ENCODE data around the gene ODF4. TPM values are rescaled to one million over a fixed set of nuclear protein-coding genes. Genes with fewer than 3 reads are reported as not detected.

ODF4 gene
- total RNA-seq, 1 experiment from 2014 or later = not detected

- TF ChIP-seq EZH2 (IDR thresholded peaks at IDR 0.05; ENCODE audit: borderline replicate concordance, low read depth, low read length, poor library complexity, severe bottlenecking) = no peak
- no peak for TF ChIP-seq CTCF (conservative IDR thresholded peaks at IDR 0.05; ENCODE audit: low read depth, low read length)
- intact Hi-C loops (cut with micrococcal nuclease; ENCODE audit: unreplicated experiment) = no loop called here
- Histone ChIP-seq H3K36me3 (ENCODE audit: insufficient read depth, low read length, poor library complexity, severe bottlenecking) (no peaks in the 10 kb centered on the region), H3K4me3 (ENCODE audit: low read depth, low read length, poor library complexity, severe bottlenecking) (no peak overlapping the region), H3K9me3 (ENCODE audit: low read depth, low read length, poor library complexity, severe bottlenecking) (no peaks in the 10 kb centered on the region), H3K27ac (ENCODE audit: low read depth, low read length, poor library complexity, severe bottlenecking) (no peak overlapping the region), H3K27me3 (replicated peaks; ENCODE audit: insufficient read depth, low read depth, low read length, poor library complexity) (no peaks in the 10 kb centered on the region), H3K4me1 (ENCODE audit: insufficient read depth, low read length, poor library complexity, severe bottlenecking) (peaks cover 4% of the 10 kb centered on the region)
- no TSS peak for BruUV-seq (replicated peaks)
- ChIA-PET CTCF (interaction anchor here (0.6 kb wide), 1 partner anchor 12 kb away, joined by 6 read pairs; no protein-coding TSS in a partner anchor), POLR2A (ENCODE audit: low non-redundant PET) (no interaction called here)
- DNase-seq (ENCODE audit: low spot score) = peak; percentile 18
Observed at GRCh38 chr17:8337802-8338752, 1.6 kb upstream of the ODF4 start.

- no peak for DNase-seq (ENCODE audit: low spot score)
- H3K4me1 ChIP-seq (ENCODE audit: insufficient read depth, low read length, poor library complexity, severe bottlenecking) = peaks cover 4% of the 10 kb centered on the region
- TF ChIP-seq CTCF (conservative IDR thresholded peaks at IDR 0.05; ENCODE audit: low read depth, low read length) (no peak), EZH2 (IDR thresholded peaks at IDR 0.05; ENCODE audit: borderline replicate concordance, low read depth, low read length, poor library complexity, severe bottlenecking) (no peak)
- no TSS peak for BruUV-seq (replicated peaks)
- no peaks in the 10 kb centered on the region for H3K9me3 ChIP-seq (ENCODE audit: low read depth, low read length, poor library complexity, severe bottlenecking)
- H3K27ac ChIP-seq (ENCODE audit: low read depth, low read length, poor library complexity, severe bottlenecking) = no peak overlapping the region
- CTCF ChIA-PET = interaction anchor here (0.6 kb wide), 1 partner anchor 13 kb away, joined by 6 read pairs; no protein-coding TSS in a partner anchor
- POLR2A ChIA-PET (ENCODE audit: low non-redundant PET) = no interaction called here
- intact Hi-C loops (cut with micrococcal nuclease; ENCODE audit: unreplicated experiment) = no loop called here
- no peaks in the 10 kb centered on the region for H3K36me3 ChIP-seq (ENCODE audit: insufficient read depth, low read length, poor library complexity, severe bottlenecking)
- H3K27me3 ChIP-seq (replicated peaks; ENCODE audit: insufficient read depth, low read depth, low read length, poor library complexity) = no peaks in the 10 kb centered on the region
- no peak overlapping the region for H3K4me3 ChIP-seq (ENCODE audit: low read depth, low read length, poor library complexity, severe bottlenecking)
Observed at GRCh38 chr17:8338753-8339140, 893 bp upstream of the ODF4 start.

- TF ChIP-seq EZH2 (IDR thresholded peaks at IDR 0.05; ENCODE audit: borderline replicate concordance, low read depth, low read length, poor library complexity, severe bottlenecking) (no peak), CTCF (conservative IDR thresholded peaks at IDR 0.05; ENCODE audit: low read depth, low read length) (no peak)
- peaks cover 4% of the 10 kb centered on the region for H3K4me1 ChIP-seq (ENCODE audit: insufficient read depth, low read length, poor library complexity, severe bottlenecking)
- POLR2A ChIA-PET (ENCODE audit: low non-redundant PET) = interaction anchor here (0.6 kb wide), 1 partner anchor 238 kb away, joined by 3 read pairs; no protein-coding TSS in a partner anchor
- H3K27ac ChIP-seq (ENCODE audit: low read depth, low read length, poor library complexity, severe bottlenecking) = no peak overlapping the region
- no peaks in the 10 kb centered on the region for H3K36me3 ChIP-seq (ENCODE audit: insufficient read depth, low read length, poor library complexity, severe bottlenecking)
- intact Hi-C loops (cut with micrococcal nuclease; ENCODE audit: unreplicated experiment) = no loop called here
- no TSS peak for BruUV-seq (replicated peaks)
- H3K9me3 ChIP-seq (ENCODE audit: low read depth, low read length, poor library complexity, severe bottlenecking) = no peaks in the 10 kb centered on the region
- H3K27me3 ChIP-seq (replicated peaks; ENCODE audit: insufficient read depth, low read depth, low read length, poor library complexity) = no peaks in the 10 kb centered on the region
- H3K4me3 ChIP-seq (ENCODE audit: low read depth, low read length, poor library complexity, severe bottlenecking) = no peak overlapping the region
- DNase-seq (ENCODE audit: low spot score) = no peak
- CTCF ChIA-PET = interaction anchor here (0.7 kb wide), 1 partner anchor 56 kb away, joined by 4 read pairs; the partner anchor contains the start of gene RNF222
Observed at GRCh38 chr17:8341456-8341855, 1.8 kb downstream of the ODF4 start.
